Mesendoderm (in vitro differentiated cells): Measurements from ENCODE around the gene SFT2D1.
"Not testable (repeated sequence)": the region's sequence is repeated elsewhere in the genome, so short reads cannot be mapped to it uniquely, and the experiment has no call there.

Experiments used
- DNase-seq: peaks from one replicate; pipeline ENCODE4 v3.0.0; 2013
- H2AK5ac ChIP-seq: 2 replicates; pipeline ENCODE4 v1.6.1; 2013; ENCODE audit warnings: low read length, inconsistent platforms
- H2BK120ac ChIP-seq: 2 replicates; pipeline ENCODE4 v1.6.1; 2013; ENCODE audit warnings: low read depth, mild to moderate bottlenecking, low read length, moderate library complexity, mixed read lengths
- H2BK15ac ChIP-seq: replicated peaks from 2 replicates; pipeline ENCODE4 v1.6.1; 2013; ENCODE audit warnings: low read depth, mild to moderate bottlenecking, moderate library complexity
- H2BK5ac ChIP-seq: 2 replicates; pipeline ENCODE4 v1.6.1; 2013; ENCODE audit warnings: low read length, inconsistent platforms
- H3K18ac ChIP-seq: 2 replicates; pipeline ENCODE4 v1.6.1; 2013; ENCODE audit warnings: mild to moderate bottlenecking, low read length, mixed read lengths
- H3K23ac ChIP-seq: one replicate; pipeline ENCODE4 v1.6.1; 2013; ENCODE audit warnings: low read length
- H3K27ac ChIP-seq: 2 replicates; pipeline ENCODE4 v1.5.1; 2013; ENCODE audit warnings: low read depth, mild to moderate bottlenecking, inconsistent platforms, low read length, moderate library complexity
- H3K27me3 ChIP-seq: 2 replicates; pipeline ENCODE4 v1.6.1; 2013; ENCODE audit warnings: low read length, control low read depth, mild to moderate bottlenecking, inconsistent platforms; ENCODE audit not compliant: insufficient read depth, poor library complexity
- H3K36me3 ChIP-seq: 2 replicates; pipeline ENCODE4 v1.6.1; 2013; ENCODE audit warnings: low read length, inconsistent platforms; ENCODE audit not compliant: control insufficient read depth, insufficient read depth
- H3K4ac ChIP-seq: one replicate; pipeline ENCODE4 v1.6.1; 2013; ENCODE audit warnings: low read depth, mild to moderate bottlenecking, low read length, moderate library complexity
- H3K4me1 ChIP-seq: 2 replicates; pipeline ENCODE4 v1.6.1; 2013; ENCODE audit warnings: low read depth, low read length, inconsistent platforms; ENCODE audit not compliant: control insufficient read depth
- H3K4me2 ChIP-seq: 2 replicates; pipeline ENCODE4 v1.6.1; 2013; ENCODE audit warnings: low read length
- H3K4me3 ChIP-seq: 2 replicates; pipeline ENCODE4 v1.5.1; 2013; ENCODE audit warnings: mild to moderate bottlenecking, low read length
- H3K56ac ChIP-seq: one replicate; pipeline ENCODE4 v1.6.1; 2013; ENCODE audit warnings: low read length
- H3K79me1 ChIP-seq: 2 replicates; pipeline ENCODE4 v1.6.1; 2013; ENCODE audit warnings: low read length, inconsistent platforms
- H3K79me2 ChIP-seq: 2 replicates; pipeline ENCODE4 v1.6.1; 2013; ENCODE audit warnings: mild to moderate bottlenecking, low read length; ENCODE audit not compliant: control insufficient read depth, insufficient read depth
- H3K9ac ChIP-seq: 2 replicates; pipeline ENCODE4 v1.6.1; 2013; ENCODE audit warnings: low read length, inconsistent platforms
- H4K5ac ChIP-seq: one replicate; pipeline ENCODE4 v1.6.1; 2013; ENCODE audit warnings: low read length
- H4K8ac ChIP-seq: one replicate; pipeline ENCODE4 v1.6.1; 2013; ENCODE audit warnings: low read depth, mild to moderate bottlenecking, control low read depth, low read length, moderate library complexity
- WGBS: extraction: QIAGEN DNeasy Blood & Tissue Kit; methylation state at CpG from one replicate; pipeline ENCODE4 v1.1.7; 2013; ENCODE audit warnings: low lambda C conversion rate, missing lambda C conversion rate; ENCODE audit not compliant: insufficient coverage; ENCODE audit errors: extremely low coverage; 5-methylcytosine and 5-hydroxymethylcytosine counted together

SFT2D1 gene

DNA sequence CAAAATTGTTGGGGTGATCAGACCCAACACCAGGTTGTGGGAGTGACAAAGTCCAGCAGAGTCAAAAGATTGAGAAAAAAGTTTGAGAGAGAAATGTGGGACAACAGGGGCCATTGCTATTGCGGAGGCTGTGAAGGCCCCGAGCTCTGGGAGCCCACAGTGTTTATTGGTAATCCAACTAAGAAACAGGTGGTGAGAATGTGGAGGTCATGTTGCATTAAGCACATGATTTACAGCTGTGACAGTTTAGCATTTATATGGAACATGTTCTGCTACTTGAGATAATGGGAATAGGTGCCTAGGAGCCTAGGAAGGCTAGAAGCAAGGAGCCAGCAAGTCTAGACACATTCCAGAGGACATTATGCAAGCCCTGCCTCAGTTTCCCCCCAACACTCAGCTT lies 2.6 kb upstream of the SFT2D1 start:
- not testable (repeated sequence) for DNase-seq, H3K27me3 ChIP-seq, H3K4me3 ChIP-seq, H3K79me1 ChIP-seq, H4K5ac ChIP-seq, H3K4ac ChIP-seq, H3K9ac ChIP-seq, H3K27ac ChIP-seq, H3K4me1 ChIP-seq, H3K4me2 ChIP-seq, H2BK5ac ChIP-seq, H3K56ac ChIP-seq, H2BK15ac ChIP-seq, H2AK5ac ChIP-seq, H2BK120ac ChIP-seq, H3K23ac ChIP-seq, H3K18ac ChIP-seq, H3K36me3 ChIP-seq, H4K8ac ChIP-seq
- peaks cover 23% of the 10 kb centered on the region for H3K79me2 ChIP-seq
- WGBS = no CpG with 5 or more reads among the region's 2 CpGs

DNA sequence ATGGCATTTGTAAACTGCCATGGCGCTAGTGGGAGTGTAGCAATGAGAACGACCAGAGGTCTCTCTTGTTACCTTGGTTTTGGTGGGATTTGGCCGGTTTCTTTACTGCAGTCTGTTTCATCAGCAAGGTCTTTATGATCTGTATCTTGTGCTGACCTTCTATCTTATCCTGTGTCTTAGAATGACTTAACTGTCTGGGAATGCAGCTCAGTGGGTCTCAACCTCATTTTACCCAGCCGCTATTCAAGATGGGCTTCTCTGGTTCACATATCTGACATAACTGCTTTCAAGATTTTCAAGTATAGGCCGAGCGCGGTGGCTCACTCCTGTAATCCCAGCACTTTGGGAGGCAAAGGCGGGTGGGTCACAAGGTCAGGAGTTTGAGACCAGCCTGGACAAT lies 1.9 kb upstream of the SFT2D1 start:
- H3K79me2 ChIP-seq = peaks cover 30% of the 10 kb centered on the region

DNA sequence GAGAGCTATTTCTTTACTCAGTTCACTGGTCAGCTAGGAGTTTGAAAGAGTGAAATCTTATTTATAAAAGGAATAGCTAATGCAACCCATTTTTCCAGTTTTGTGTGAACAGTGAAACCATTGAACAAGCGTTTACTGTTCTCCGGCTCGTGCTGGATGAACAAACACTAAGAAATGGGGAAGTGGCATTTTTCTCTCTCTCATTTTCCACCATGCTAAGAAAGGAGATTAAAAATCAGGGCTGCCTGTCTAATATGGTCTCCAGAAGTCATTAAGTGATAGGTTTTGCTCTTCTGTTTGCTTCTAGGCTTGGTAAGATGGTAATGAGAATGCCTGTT lies 774 bp upstream of the SFT2D1 start:
- Histone ChIP-seq H3K4me3 (peak overlapping the region; percentile 22), H4K5ac (no peak overlapping the region), H3K79me2 (peaks cover 41% of the 10 kb centered on the region), H2BK5ac (no peak overlapping the region), H3K4ac (peak overlapping the region; percentile 77), H3K23ac (no peak overlapping the region), H3K79me1 (peaks cover 26% of the 10 kb centered on the region), H3K4me1 (peaks cover 2% of the 10 kb centered on the region), H2BK15ac (no peak overlapping the region), H2AK5ac (no peak overlapping the region), H3K9ac (peak overlapping the region; percentile 98), H3K56ac (peak overlapping the region; percentile 100), H3K4me2 (peak overlapping the region; percentile 80), H3K27ac (no peak overlapping the region), H4K8ac (no peak overlapping the region), H3K27me3 (no peaks in the 10 kb centered on the region), H2BK120ac (no peak overlapping the region), H3K36me3 (no peaks in the 10 kb centered on the region), H3K18ac (no peak overlapping the region)
- DNase-seq = no peak
- no CpG with 5 or more reads among the region's 3 CpGs for WGBS

More for the DNA sequence above, 1.9 kb upstream of the SFT2D1 start:
- no peaks in the 10 kb centered on the region for H3K36me3 ChIP-seq
- no peak overlapping the region for H3K56ac ChIP-seq
- H2BK15ac ChIP-seq = no peak overlapping the region
- no peak overlapping the region for H3K4ac ChIP-seq
- no peak overlapping the region for H2BK120ac ChIP-seq
- H4K5ac ChIP-seq = no peak overlapping the region
- no CpG with 5 or more reads among the region's 8 CpGs for WGBS
- no peak overlapping the region for H2AK5ac ChIP-seq
- H4K8ac ChIP-seq = no peak overlapping the region
- no peak overlapping the region for H3K9ac ChIP-seq
- H3K79me1 ChIP-seq = peaks cover 16% of the 10 kb centered on the region
- peak overlapping the region; percentile 27 for H3K27ac ChIP-seq
- no peak overlapping the region for H3K18ac ChIP-seq
- no peak overlapping the region for H3K4me3 ChIP-seq
- H3K4me1 ChIP-seq = peaks cover 2% of the 10 kb centered on the region
- DNase-seq = peak; percentile 95
- H3K23ac ChIP-seq = no peak overlapping the region
- no peaks in the 10 kb centered on the region for H3K27me3 ChIP-seq
- no peak overlapping the region for H2BK5ac ChIP-seq
- H3K4me2 ChIP-seq = no peak overlapping the region

DNA sequence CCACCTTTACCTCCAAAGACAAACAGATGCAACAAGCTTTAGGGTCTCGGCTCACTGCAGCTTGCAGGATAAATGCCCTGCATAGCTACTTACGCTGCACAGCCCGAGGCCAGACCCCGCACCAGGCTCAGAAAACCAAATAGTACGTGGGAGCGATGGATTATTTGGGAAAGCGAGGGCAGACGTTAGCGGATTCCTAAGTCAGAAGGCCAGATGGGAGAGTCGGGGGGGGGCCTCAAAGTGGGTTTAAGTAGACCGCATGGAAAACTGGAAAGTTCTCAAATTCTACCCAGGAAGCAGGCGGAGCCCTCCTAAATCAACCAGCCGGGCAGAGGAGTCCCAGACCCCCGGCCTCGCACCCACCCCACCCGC lies 382 bp downstream of the SFT2D1 start:
- H3K18ac ChIP-seq = peak overlapping the region; percentile 42
- H3K27ac ChIP-seq = peak overlapping the region; percentile 57
- peak overlapping the region; percentile 69 for H3K9ac ChIP-seq

DNA sequence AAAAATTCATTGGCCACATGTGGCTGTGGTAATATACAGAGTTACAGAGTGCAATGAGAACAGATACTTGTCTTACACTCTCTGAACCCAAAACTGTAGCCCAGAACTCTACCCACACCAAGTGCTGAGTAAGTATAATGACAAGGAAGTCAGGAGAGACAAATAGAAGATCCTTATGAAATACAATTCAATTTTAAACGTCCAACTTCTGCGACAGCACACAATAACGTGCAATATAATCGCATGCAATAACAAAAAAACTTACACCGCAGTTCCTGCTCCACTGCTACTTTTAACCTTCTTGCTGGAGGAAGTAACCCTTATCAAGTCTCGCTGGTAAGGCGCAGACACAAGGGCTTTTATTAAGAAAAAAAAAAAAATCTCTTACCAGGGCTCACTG lies 881 bp downstream of the SFT2D1 start:
- Histone ChIP-seq H3K4me3 (peak overlapping the region; percentile 17), H3K27me3 (no peaks in the 10 kb centered on the region), H3K56ac (peak overlapping the region; percentile 100), H3K4me2 (peak overlapping the region; percentile 9), H3K18ac (no peak overlapping the region), H2BK15ac (no peak overlapping the region), H2BK120ac (no peak overlapping the region), H2BK5ac (no peak overlapping the region), H3K27ac (no peak overlapping the region), H3K36me3 (peaks cover 2% of the 10 kb centered on the region), H3K4me1 (peaks cover 2% of the 10 kb centered on the region), H2AK5ac (no peak overlapping the region), H3K4ac (no peak overlapping the region), H3K79me1 (peaks cover 35% of the 10 kb centered on the region), H3K79me2 (peaks cover 56% of the 10 kb centered on the region), H3K23ac (no peak overlapping the region), H3K9ac (peak overlapping the region; percentile 69), H4K8ac (no peak overlapping the region), H4K5ac (no peak overlapping the region)
- WGBS = no CpG with 5 or more reads among the region's 7 CpGs
- DNase-seq = no peak

More for the DNA sequence above, 382 bp downstream of the SFT2D1 start:
- WGBS = no CpG with 5 or more reads among the region's 16 CpGs
- Histone ChIP-seq H2BK15ac (no peak overlapping the region), H4K8ac (no peak overlapping the region), H3K4me3 (peak overlapping the region; percentile 22), H3K79me1 (peaks cover 34% of the 10 kb centered on the region), H3K4me2 (peak overlapping the region; percentile 9), H3K36me3 (peaks cover 2% of the 10 kb centered on the region), H2AK5ac (no peak overlapping the region), H2BK5ac (no peak overlapping the region), H4K5ac (no peak overlapping the region), H3K27me3 (no peaks in the 10 kb centered on the region), H3K79me2 (peaks cover 52% of the 10 kb centered on the region), H3K23ac (no peak overlapping the region), H3K4me1 (peaks cover 2% of the 10 kb centered on the region), H2BK120ac (no peak overlapping the region), H3K56ac (peak overlapping the region; percentile 100), H3K4ac (peak overlapping the region; percentile 57)
- DNase-seq = peak; percentile 44

DNA sequence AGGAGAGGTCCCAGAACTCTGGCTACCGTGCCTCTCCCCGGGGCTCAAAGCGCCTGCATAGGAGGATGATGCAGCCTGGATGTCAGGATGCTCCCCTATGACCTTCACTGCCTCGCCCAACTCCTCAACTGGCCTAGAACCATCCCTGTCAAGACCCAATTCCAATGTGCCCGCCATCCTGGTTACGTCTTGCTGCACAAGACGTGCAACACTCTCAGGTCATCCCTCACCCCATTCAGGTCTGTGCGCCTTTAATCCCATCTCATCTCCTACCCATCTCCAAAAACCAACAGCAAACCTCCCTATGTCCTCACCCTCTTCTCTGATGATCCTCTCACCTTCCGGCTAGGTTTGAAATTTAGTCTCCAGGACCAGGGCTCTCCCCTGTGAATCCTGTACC lies 3.5 kb downstream of the SFT2D1 start:
- no peak overlapping the region for H3K4me3 ChIP-seq
- no peak overlapping the region for H3K4ac ChIP-seq
- no peak overlapping the region for H3K56ac ChIP-seq
- H3K79me1 ChIP-seq = peaks cover 40% of the 10 kb centered on the region
- H3K27me3 ChIP-seq = no peaks in the 10 kb centered on the region
- no peak overlapping the region for H2BK120ac ChIP-seq
- no peak overlapping the region for H3K23ac ChIP-seq
- no peak overlapping the region for H2BK15ac ChIP-seq
- no peak overlapping the region for H2AK5ac ChIP-seq
- H3K36me3 ChIP-seq = peaks cover 4% of the 10 kb centered on the region
- no peak for DNase-seq
- no peak overlapping the region for H4K8ac ChIP-seq
- H3K18ac ChIP-seq = no peak overlapping the region
- peaks cover 2% of the 10 kb centered on the region for H3K4me1 ChIP-seq
- peaks cover 76% of the 10 kb centered on the region for H3K79me2 ChIP-seq
- WGBS = no CpG with 5 or more reads among the region's 9 CpGs
- H2BK5ac ChIP-seq = no peak overlapping the region
- H3K9ac ChIP-seq = no peak overlapping the region
- no peak overlapping the region for H4K5ac ChIP-seq
- no peak overlapping the region for H3K27ac ChIP-seq
- no peak overlapping the region for H3K4me2 ChIP-seq
